ENCODE results near the gene UGT1A7.

- TF ChIP-seq CTCF (IDR thresholded peaks at IDR 0.05) (no peak), ZFX (IDR thresholded peaks at IDR 0.05; ENCODE audit: borderline replicate concordance) (no peak)
Measured at GRCh38 chr2:233817995-233818638, 136.4 kb downstream of the UGT1A7 start.

All from 22Rv1 (cell line).